ENCODE measurements around the gene PCNT.

DNA sequence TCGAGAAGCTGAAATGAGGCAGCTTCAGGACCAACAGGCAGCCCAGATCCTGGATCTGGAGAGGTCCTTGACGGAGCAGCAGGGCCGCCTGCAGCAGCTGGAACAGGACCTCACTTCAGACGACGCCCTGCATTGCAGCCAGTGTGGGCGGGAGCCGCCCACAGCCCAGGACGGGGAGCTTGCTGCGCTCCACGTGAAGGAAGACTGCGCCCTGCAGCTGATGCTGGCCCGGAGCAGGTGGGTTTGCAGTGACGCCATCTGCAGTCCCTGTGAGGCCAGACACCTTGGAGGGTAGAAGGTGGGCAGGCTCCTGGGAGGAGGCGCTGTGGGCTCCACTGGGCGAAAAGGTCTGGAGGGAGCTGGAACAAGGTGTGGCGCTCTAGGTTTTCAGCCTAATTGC, 39.7 kb downstream of the PCNT start:
- TF ChIP-seq POLR2AphosphoS5 (IDR thresholded peaks at IDR 0.05; ENCODE audit: low read depth) (no peak), SPI1 (IDR thresholded peaks at IDR 0.05; ENCODE audit: borderline replicate concordance, low read depth) (no peak)
- TF ChIP-seq, protein P1, sequence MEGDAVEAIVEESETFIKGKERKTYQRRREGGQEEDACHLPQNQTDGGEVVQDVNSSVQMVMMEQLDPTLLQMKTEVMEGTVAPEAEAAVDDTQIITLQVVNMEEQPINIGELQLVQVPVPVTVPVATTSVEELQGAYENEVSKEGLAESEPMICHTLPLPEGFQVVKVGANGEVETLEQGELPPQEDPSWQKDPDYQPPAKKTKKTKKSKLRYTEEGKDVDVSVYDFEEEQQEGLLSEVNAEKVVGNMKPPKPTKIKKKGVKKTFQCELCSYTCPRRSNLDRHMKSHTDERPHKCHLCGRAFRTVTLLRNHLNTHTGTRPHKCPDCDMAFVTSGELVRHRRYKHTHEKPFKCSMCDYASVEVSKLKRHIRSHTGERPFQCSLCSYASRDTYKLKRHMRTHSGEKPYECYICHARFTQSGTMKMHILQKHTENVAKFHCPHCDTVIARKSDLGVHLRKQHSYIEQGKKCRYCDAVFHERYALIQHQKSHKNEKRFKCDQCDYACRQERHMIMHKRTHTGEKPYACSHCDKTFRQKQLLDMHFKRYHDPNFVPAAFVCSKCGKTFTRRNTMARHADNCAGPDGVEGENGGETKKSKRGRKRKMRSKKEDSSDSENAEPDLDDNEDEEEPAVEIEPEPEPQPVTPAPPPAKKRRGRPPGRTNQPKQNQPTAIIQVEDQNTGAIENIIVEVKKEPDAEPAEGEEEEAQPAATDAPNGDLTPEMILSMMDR (IDR thresholded peaks at IDR 0.05; ENCODE audit: insufficient read depth, low read length): no peak
